Astrocyte (in vitro differentiated cells and primary cell): Measurements from ENCODE around the gene LTBP2.

Experiments used
- CTCF ChIP-seq: IDR thresholded peaks from 2 replicates; pipeline ENCODE4 v1.5.1; 2011; ENCODE audit warnings: low read depth, mild to moderate bottlenecking, inconsistent platforms, low read length, moderate library complexity; ENCODE audit not compliant: insufficient read depth
- EZH2 ChIP-seq: IDR thresholded peaks from 2 replicates; pipeline ENCODE4 v1.6.1; 2012; ENCODE audit warnings: mild to moderate bottlenecking, low read length, inconsistent platforms; ENCODE audit not compliant: insufficient read depth

- peak; percentile 41 for TF ChIP-seq CTCF
- TF ChIP-seq EZH2 = no peak
Measured at GRCh38 chr14:74612350-74613021, 449 bp upstream of the LTBP2 start.
